GM23338 (cell line): ENCODE measurements around the gene CACNA1A. TPM values are rescaled to one million over a fixed set of nuclear protein-coding genes. Genes with fewer than 3 reads are reported as not detected.

Experiments used
- ATAC-seq: fragments of 200-7000 bp; cut with Tn5 transposase; 3 replicates; pipeline ENCODE4 v1.9.1; 2020
- DNase-seq: peaks from one replicate; pipeline ENCODE4 v3.0.0-alpha.2; 2015; ENCODE audit warnings: low spot score
- H2AFZ ChIP-seq: fragments of 200-600 bp; sonication (generic); 2 replicates; pipeline ENCODE4 v1.8.0; 2016; ENCODE audit warnings: antibody characterized with exemption, mild to moderate bottlenecking, moderate library complexity
- H3F3A ChIP-seq: fragments of 200-600 bp; sonication (generic); replicated peaks from 2 replicates; pipeline ENCODE4 v1.8.0; 2017; ENCODE audit warnings: antibody characterized with exemption, mixed run types, low read depth
- H3K27ac ChIP-seq: fragments of 200-600 bp; sonication (generic); 2 replicates; pipeline ENCODE4 v1.6.1; 2016; ENCODE audit warnings: low read depth
- H3K27me3 ChIP-seq: fragments of 200-600 bp; sonication (generic); 2 replicates; pipeline ENCODE4 v1.8.0; 2016; ENCODE audit warnings: mild to moderate bottlenecking, mixed run types, moderate library complexity; ENCODE audit not compliant: insufficient read depth
- H3K36me3 ChIP-seq: fragments of 200-600 bp; sonication (generic); 2 replicates; pipeline ENCODE4 v1.8.0; 2016; ENCODE audit warnings: mild to moderate bottlenecking; ENCODE audit not compliant: insufficient read depth
- H3K4me1 ChIP-seq: fragments of 200-600 bp; sonication (generic); 2 replicates; pipeline ENCODE4 v1.8.0; 2016; ENCODE audit warnings: mild to moderate bottlenecking, moderate library complexity; ENCODE audit not compliant: insufficient read depth
- H3K4me2 ChIP-seq: fragments of 200-600 bp; sonication (generic); 2 replicates; pipeline ENCODE4 v1.7.1; 2017; ENCODE audit warnings: mixed run types
- H3K4me3 ChIP-seq: fragments of 200-600 bp; sonication (generic); 2 replicates; pipeline ENCODE4 v1.6.1; 2016; ENCODE audit warnings: mixed run types
- H3K79me2 ChIP-seq: fragments of 200-600 bp; sonication (generic); replicated peaks from 2 replicates; pipeline ENCODE4 v1.8.0; 2017; ENCODE audit warnings: mild to moderate bottlenecking; ENCODE audit not compliant: insufficient read depth
- H3K9me2 ChIP-seq: fragments of 200-600 bp; sonication (generic); 2 replicates; pipeline ENCODE4 v1.8.0; 2017; ENCODE audit not compliant: insufficient read depth
- H4K20me1 ChIP-seq: fragments of 200-600 bp; sonication (generic); replicated peaks from 2 replicates; pipeline ENCODE4 v1.8.0; 2017; ENCODE audit warnings: mild to moderate bottlenecking; ENCODE audit not compliant: insufficient read depth
- H3K27ac Mint-ChIP-seq: 2 replicates; pipeline ENCODE4 v1.8.0; 2020; ENCODE audit warnings: inconsistent platforms, mild to moderate bottlenecking, moderate library complexity, mixed read lengths
- H3K27me3 Mint-ChIP-seq: 3 replicates; pipeline ENCODE4 v1.8.0; 2022; ENCODE audit warnings: low read depth, mild to moderate bottlenecking, moderate library complexity, mixed read lengths, inconsistent platforms; ENCODE audit not compliant: insufficient read depth, poor library complexity
- H3K36me3 Mint-ChIP-seq: 3 replicates; pipeline ENCODE4 v1.8.0; 2021; ENCODE audit warnings: low read depth, mild to moderate bottlenecking, inconsistent platforms, moderate library complexity, mixed read lengths
- H3K4me1 Mint-ChIP-seq: 3 replicates; pipeline ENCODE4 v1.8.0; 2020; ENCODE audit warnings: mild to moderate bottlenecking, inconsistent platforms, mixed read lengths
- H3K4me3 Mint-ChIP-seq: 3 replicates; pipeline ENCODE4 v1.8.0; 2021; ENCODE audit warnings: moderate library complexity, mild to moderate bottlenecking, inconsistent platforms, mixed read lengths
- H3K9me3 Mint-ChIP-seq: 3 replicates; pipeline ENCODE4 v1.8.0; 2020; ENCODE audit warnings: moderate library complexity, mild to moderate bottlenecking, inconsistent platforms, mixed read lengths
- CREB1 ChIP-seq: fragments of 250-450 bp; sonication (Bioruptor Pico); IDR thresholded peaks from 2 replicates; pipeline ENCODE4 v1.5.0; 2020; ENCODE audit warnings: low read depth, mild to moderate bottlenecking, moderate library complexity
- CTCF ChIP-seq, 2 experiments: fragments of 200-600 bp in 1 of 2; sonication (generic) in 1 of 2; conservative IDR thresholded peaks; 2 replicates each; pipeline versions ENCODE4 v1.5.1 to v1.6.1; 2016 to 2017; ENCODE audit warnings: antibody characterized with exemption in 2 of 2, low read depth in 2 of 2, mild to moderate bottlenecking in 2 of 2, moderate library complexity in 1 of 2
- ETS1 ChIP-seq: IDR thresholded peaks from 2 replicates; pipeline ENCODE4 v1.6.1; 2016; ENCODE audit warnings: antibody characterized with exemption
- EZH2phosphoT487 ChIP-seq: fragments of 200-600 bp; sonication (generic); IDR thresholded peaks from one replicate; pipeline ENCODE4 v1.8.1; 2018; ENCODE audit warnings: antibody characterized with exemption; ENCODE audit not compliant: unreplicated experiment
- JUNB ChIP-seq: IDR thresholded peaks from one replicate; pipeline ENCODE4 v1.6.1; 2016; ENCODE audit warnings: antibody characterized with exemption; ENCODE audit not compliant: unreplicated experiment
- NANOG ChIP-seq: IDR thresholded peaks from 2 replicates; pipeline ENCODE4 v1.6.1; 2016; ENCODE audit warnings: antibody characterized with exemption, borderline replicate concordance
- POLR2AphosphoS5 ChIP-seq: IDR thresholded peaks from 2 replicates; pipeline ENCODE4 v1.6.1; 2016; ENCODE audit warnings: antibody characterized with exemption, low read depth
- REST ChIP-seq: IDR thresholded peaks from one replicate; pipeline ENCODE4 v1.6.1; 2018; ENCODE audit warnings: antibody characterized with exemption; ENCODE audit not compliant: unreplicated experiment
- STAT1 ChIP-seq: IDR thresholded peaks from one replicate; pipeline ENCODE4 v1.6.1; 2016; ENCODE audit warnings: antibody characterized with exemption; ENCODE audit not compliant: unreplicated experiment
- ZNF114 ChIP-seq: fragments of 250-450 bp; sonication (Bioruptor Pico); IDR thresholded peaks from 2 replicates; pipeline ENCODE4 v1.5.0; 2020; ENCODE audit warnings: mild to moderate bottlenecking, moderate library complexity
- ZNF331 ChIP-seq: fragments of 250-450 bp; sonication (Bioruptor Pico); IDR thresholded peaks from 2 replicates; pipeline ENCODE4 v1.5.0; 2020; ENCODE audit warnings: low read depth, mild to moderate bottlenecking, moderate library complexity
- polyA plus RNA-seq: library from polyadenylated mRNA; unstranded; fragments of >200 nt; fragmentation: Nextera tagmentation; extraction: Ambion mirVana; gene quantifications from 2 replicates; pipeline ENCODE4 v1.2.1, GENCODE V29; 2016
- total RNA-seq: library from RNA; depleted of rRNA; stranded (reverse); fragments of >200 nt; shearing (Covaris generic); gene quantifications from 2 replicates; pipeline ENCODE4 v1.2.3, GENCODE V29; 2014

The CACNA1A gene
- total and polyA plus RNA-seq, 2 experiments from 2014 or later: 7.4 to 20.3 TPM

GRCh38 chr19:13484166-13484565 is 22.1 kb downstream of the CACNA1A start (continued):
- TF ChIP-seq EZH2phosphoT487 (no peak), REST (no peak), STAT1 (no peak), JUNB (no peak)

GRCh38 chr19:13483215-13483614 is 23.1 kb downstream of the CACNA1A start:
- DNase-seq: no peak
- Mint-ChIP-seq H3K4me3 (no peak overlapping the region), H3K36me3 (peaks cover 11% of the 10 kb centered on the region; the same call in 2 of the 3 replicates), H3K4me1 (no peaks in the 10 kb centered on the region), H3K27ac (no peak overlapping the region), H3K9me3 (peaks cover 10% of the 10 kb centered on the region; the same call in 2 of the 3 replicates), H3K27me3 (peaks cover 1% of the 10 kb centered on the region)
- ATAC-seq: no peak
- Histone ChIP-seq H3K36me3 (no peaks in the 10 kb centered on the region; the same call in 1 of the 2 replicates), H2AFZ (no peak overlapping the region), H3K4me1 (no peaks in the 10 kb centered on the region), H3K27ac (no peak overlapping the region), H3F3A (no peaks in the 10 kb centered on the region), H3K4me3 (no peak overlapping the region), H4K20me1 (no peaks in the 10 kb centered on the region; the same call in 1 of the 2 replicates), H3K79me2 (0 out of 2 replicates have a peak, but pooled peaks cover 12% of the 10 kb centered on the region), H3K27me3 (no peaks in the 10 kb centered on the region), H3K9me2 (no peaks in the 10 kb centered on the region), H3K4me2 (no peak overlapping the region)
- TF ChIP-seq ZNF114 (no peak), ZNF331 (CRISPR knock-in tag) (no peak), STAT1 (no peak), EZH2phosphoT487 (no peak), ETS1 (no peak), JUNB (no peak)

- Histone ChIP-seq H3K4me3 (no peak overlapping the region), H3K4me2 (no peak overlapping the region), H3K4me1 (no peaks in the 10 kb centered on the region), H3K9me2 (no peaks in the 10 kb centered on the region), H3K79me2 (0 out of 2 replicates have a peak, but pooled peaks cover 5% of the 10 kb centered on the region), H4K20me1 (no peaks in the 10 kb centered on the region), H3F3A (no peaks in the 10 kb centered on the region), H3K27ac (no peak overlapping the region), H3K27me3 (no peaks in the 10 kb centered on the region), H2AFZ (no peak overlapping the region), H3K36me3 (no peaks in the 10 kb centered on the region; the same call in 1 of the 2 replicates)
- no peak overlapping the region for H3K27ac Mint-ChIP-seq
- DNase-seq (no peak), ATAC-seq (no peak)
- peaks cover 34% of the 10 kb centered on the region for H3K36me3 Mint-ChIP-seq
- peaks cover 39% of the 10 kb centered on the region for H3K9me3 Mint-ChIP-seq
- no peak overlapping the region for H3K4me3 Mint-ChIP-seq
- H3K4me1 Mint-ChIP-seq: peaks cover 2% of the 10 kb centered on the region; the same call in 1 of the 3 replicates
- H3K27me3 Mint-ChIP-seq: no peaks in the 10 kb centered on the region
- TF ChIP-seq CTCF (conservative IDR thresholded peaks at IDR 0.05; ENCODE audit: low read depth in 2 of 2) (no peak), NANOG (no peak), EZH2phosphoT487 (no peak), REST (no peak), ETS1 (no peak), STAT1 (no peak), ZNF114 (no peak), CREB1 (no peak), POLR2AphosphoS5 (no peak), JUNB (no peak)
These were observed 27.7 kb downstream of the CACNA1A start for GRCh38 chr19:13478576-13478975.
